Prostate gland (tissue), 2 donors: ENCODE measurements around the gene ACAD9. TPM values are rescaled to one million over a fixed set of nuclear protein-coding genes. Genes with fewer than 3 reads are reported as not detected.

ENCODE experiments used
- DNase-seq: peaks from one replicate; pipeline ENCODE4 v3.0.0-alpha.2; 2019; ENCODE audit warnings: low spot score
- H3K27ac ChIP-seq, 2 donors: fragments of 200-600 bp; sonication (generic); 2 replicates each; pipeline ENCODE4 v1.5.1; 2017 to 2019
- H3K27me3 ChIP-seq: fragments of 200-600 bp; sonication (generic); replicated peaks from 2 replicates; pipeline ENCODE4 v1.5.1; 2019; ENCODE audit not compliant: insufficient read depth
- H3K36me3 ChIP-seq, 2 donors: fragments of 200-600 bp; sonication (generic); 1 replicate in 1 of 2; 2 replicates in 1 of 2; pipeline versions ENCODE4 v1.5.1 to v1.8.1; 2017 to 2019
- H3K4me1 ChIP-seq: fragments of 200-600 bp; sonication (generic); replicated peaks from 2 replicates; pipeline ENCODE4 v1.5.1; 2019
- H3K4me3 ChIP-seq, 2 donors: fragments of 200-600 bp; sonication (generic); 2 replicates each; pipeline ENCODE4 v1.5.1; 2017 to 2019
- H3K9me3 ChIP-seq: fragments of 200-600 bp; sonication (generic); 2 replicates; pipeline ENCODE4 v1.5.1; 2017
- CTCF ChIP-seq, 4 experiments: fragments of 200-600 bp in 2 of 4; fragments of 450-650 bp in 2 of 4; sonication (generic) in 2 of 4; IDR thresholded peaks; 1 replicate in 3 of 4; 2 replicates in 1 of 4; pipeline ENCODE4 v1.5.1; 2016 to 2019; ENCODE audit warnings: antibody characterized with exemption in 4 of 4, mild to moderate bottlenecking in 2 of 4, moderate library complexity in 2 of 4
- POLR2A ChIP-seq: fragments of 450-650 bp; IDR thresholded peaks from one replicate; pipeline ENCODE4 v1.6.1; 2016; ENCODE audit warnings: antibody characterized with exemption, mild to moderate bottlenecking
- POLR2AphosphoS5 ChIP-seq: sonication (generic); formaldehyde crosslinking; IDR thresholded peaks from one replicate; pipeline ENCODE4 v1.6.1; 2017; ENCODE audit warnings: antibody characterized with exemption
- WGBS: methylation state at CpG from one replicate; pipeline ENCODE4 v1.1.5; 2018; 5-methylcytosine and 5-hydroxymethylcytosine counted together
- intact Hi-C: fragments of 100-400 bp; cut with DNase I; formaldehyde crosslinking; loops from one replicate; pipeline ENCODE4 v1.14.2; 2022
- total RNA-seq, 2 donors: library from RNA; depleted of rRNA; stranded (reverse); fragments of >200 nt; gene quantifications; one replicate each; pipeline ENCODE4 v1.1.0, GENCODE V29; 2016

ACAD9 gene
- total RNA-seq, 2 donors from 2014 or later: 39.3 to 66.5 TPM

DNA sequence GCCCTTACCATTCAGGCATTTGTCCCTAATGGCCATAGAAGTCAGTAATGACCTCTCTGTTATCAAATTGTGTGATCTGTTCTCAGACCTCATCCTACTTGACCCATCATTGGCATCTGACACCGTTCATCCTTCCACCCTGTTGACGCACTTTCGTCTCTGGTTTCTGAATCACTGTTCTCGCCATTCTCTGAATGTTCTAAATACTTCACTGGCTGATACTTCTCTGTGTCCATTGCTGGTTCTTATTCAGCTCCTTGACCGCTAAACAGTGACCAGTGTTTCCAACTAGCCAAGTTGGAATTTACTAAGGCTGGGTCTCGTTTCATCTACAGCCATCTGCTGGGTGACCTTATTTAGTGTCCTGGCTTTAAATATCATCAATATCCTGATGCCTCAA, 2.2 kb downstream of the ACAD9 start:
- Histone ChIP-seq H3K36me3 (no peaks in the 10 kb centered on the region), H3K27ac (no peak overlapping the region), H3K4me1 (peaks cover 7% of the 10 kb centered on the region), H3K4me3 (no peak overlapping the region), H3K27me3 (no peaks in the 10 kb centered on the region), H3K9me3 (no peaks in the 10 kb centered on the region)
- no peak for TF ChIP-seq POLR2AphosphoS5
- TF ChIP-seq CTCF (IDR thresholded peaks at IDR 0.05): no peak
- TF ChIP-seq POLR2A: no peak
- WGBS: 90% methylated on average over 6 of the region's 6 CpGs
- DNase-seq: no peak
- intact Hi-C loops: no loop called here

GRCh38 chr3:128882719-128883118, 3.3 kb downstream of the ACAD9 start:
- Histone ChIP-seq H3K27me3 (no peaks in the 10 kb centered on the region), H3K27ac (no peak overlapping the region), H3K4me3 (no peak overlapping the region), H3K4me1 (peaks cover 7% of the 10 kb centered on the region), H3K36me3 (no peaks in the 10 kb centered on the region), H3K9me3 (no peaks in the 10 kb centered on the region)
- TF ChIP-seq CTCF (IDR thresholded peaks at IDR 0.05) (no peak), POLR2A (no peak), POLR2AphosphoS5 (no peak)
- intact Hi-C loops: no loop called here
- DNase-seq: no peak
- WGBS: 56% methylated on average over 1 of the region's 1 CpG

GRCh38 chr3:128884992-128885391, 5.6 kb downstream of the ACAD9 start:
- WGBS: 100% methylated on average over 1 of the region's 1 CpG
- Histone ChIP-seq H3K36me3 (no peaks in the 10 kb centered on the region), H3K27me3 (no peaks in the 10 kb centered on the region), H3K27ac (no peak overlapping the region), H3K4me1 (peaks cover 6% of the 10 kb centered on the region), H3K9me3 (no peaks in the 10 kb centered on the region), H3K4me3 (no peak overlapping the region)
- DNase-seq: no peak
- intact Hi-C loops: no loop called here
- TF ChIP-seq CTCF (IDR thresholded peaks at IDR 0.05) (no peak), POLR2AphosphoS5 (no peak)

DNA sequence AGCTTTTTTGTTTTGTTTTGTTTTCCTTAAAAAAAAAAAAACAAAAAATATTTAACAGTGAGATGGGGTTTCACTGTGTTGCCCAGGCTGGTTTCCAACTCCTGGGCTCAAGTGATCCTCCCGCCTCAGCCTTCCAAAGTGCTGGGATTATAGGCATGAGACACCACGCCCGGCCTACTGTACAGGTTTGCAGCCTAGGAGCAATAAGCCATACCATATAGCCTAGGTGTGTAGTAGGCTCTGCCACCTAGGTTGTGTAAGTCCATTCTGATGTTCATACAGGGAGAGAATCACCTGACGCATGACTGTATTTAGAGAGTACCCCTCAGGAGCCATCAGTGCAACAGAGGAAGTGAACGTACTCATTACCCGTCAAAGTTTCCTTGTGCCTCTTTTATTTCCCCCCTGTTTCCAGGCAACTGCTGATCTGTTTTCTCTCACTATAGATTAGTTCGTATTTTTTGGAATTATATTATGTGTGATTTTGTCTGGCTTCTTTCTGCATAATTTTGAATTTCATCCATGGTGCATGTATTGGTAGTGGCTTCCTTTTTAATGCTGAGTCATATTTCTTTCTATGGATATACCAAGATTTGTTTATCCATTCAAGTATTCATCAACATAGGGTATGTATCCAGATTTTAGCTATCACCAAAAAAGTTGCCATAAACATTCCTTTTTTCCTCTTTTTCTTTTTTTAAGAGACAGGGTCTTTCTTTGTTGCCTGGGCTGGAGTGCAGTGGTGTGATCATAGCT, 9.9 kb downstream of the ACAD9 start:
- no peak for DNase-seq
- no peaks in the 10 kb centered on the region for H3K4me1 ChIP-seq
- no peak overlapping the region for H3K4me3 ChIP-seq
- H3K9me3 ChIP-seq: no peaks in the 10 kb centered on the region
- no peaks in the 10 kb centered on the region for H3K36me3 ChIP-seq
- no peaks in the 10 kb centered on the region for H3K27me3 ChIP-seq
- no peak overlapping the region for H3K27ac ChIP-seq
- TF ChIP-seq CTCF (IDR thresholded peaks at IDR 0.05) (no peak), POLR2AphosphoS5 (no peak), POLR2A (no peak)
- intact Hi-C loops: no loop called here
- 99% methylated on average over 7 of the region's 7 CpGs for WGBS
